SKM-1 (cell line): ENCODE data around the gene TAMALIN.
"Not testable (repeated sequence)": the region's sequence is repeated elsewhere in the genome, so short reads cannot be mapped to it uniquely, and the experiment has no call there.

Experiments
- DNase-seq: peaks from one replicate; lab custom pipeline; 2025; ENCODE audit not compliant: unreplicated experiment; lab: John Stamatoyannopoulos, UW

Gene TAMALIN

DNA sequence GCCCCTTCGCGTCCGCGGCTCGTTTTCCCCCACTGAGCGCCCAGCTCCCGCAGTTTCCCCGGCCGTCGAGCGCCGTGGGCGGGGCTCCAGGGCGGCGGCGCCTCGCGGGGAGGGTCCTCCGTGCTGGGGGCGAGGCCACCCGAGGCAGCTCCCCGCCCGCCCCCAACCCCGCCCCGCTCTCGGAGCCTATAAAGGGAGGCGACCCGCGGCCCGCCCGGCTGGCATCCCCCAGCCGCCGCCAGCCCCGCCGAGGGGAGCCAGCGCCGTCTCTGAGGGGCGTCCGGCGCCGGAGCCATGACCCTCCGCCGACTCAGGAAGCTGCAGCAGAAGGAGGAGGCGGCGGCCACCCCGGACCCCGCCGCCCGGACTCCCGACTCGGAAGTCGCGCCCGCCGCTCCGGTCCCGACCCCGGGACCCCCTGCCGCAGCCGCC is at the start of gene TAMALIN:
Gene TAMALIN, plus strand, starts transcription at position 221 of the 432 bp plus-strand sequence. Its CDS starts 74 bp downstream, at position 295.
- DNase-seq: no peak

DNA sequence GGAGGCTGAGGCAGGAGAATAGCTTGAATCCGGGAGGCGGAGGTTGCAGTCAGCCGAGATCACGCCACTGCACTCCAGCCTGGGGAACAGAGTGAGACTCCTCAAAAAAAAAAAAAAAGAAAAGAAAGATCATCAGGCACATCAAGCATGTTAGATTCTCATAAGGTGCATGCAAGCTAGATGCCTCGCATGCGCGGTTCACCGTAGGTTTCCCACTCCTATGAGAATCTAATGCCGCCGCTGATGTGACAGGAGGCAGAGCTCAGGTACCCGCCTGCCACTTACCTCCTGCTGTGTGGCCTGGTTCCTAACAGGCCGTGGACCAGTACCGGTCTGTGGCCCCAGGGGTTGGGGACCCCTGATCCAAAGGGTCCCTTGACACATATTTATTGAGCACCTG is 48.2 kb upstream of the TAMALIN start:
- no peak for DNase-seq

DNA sequence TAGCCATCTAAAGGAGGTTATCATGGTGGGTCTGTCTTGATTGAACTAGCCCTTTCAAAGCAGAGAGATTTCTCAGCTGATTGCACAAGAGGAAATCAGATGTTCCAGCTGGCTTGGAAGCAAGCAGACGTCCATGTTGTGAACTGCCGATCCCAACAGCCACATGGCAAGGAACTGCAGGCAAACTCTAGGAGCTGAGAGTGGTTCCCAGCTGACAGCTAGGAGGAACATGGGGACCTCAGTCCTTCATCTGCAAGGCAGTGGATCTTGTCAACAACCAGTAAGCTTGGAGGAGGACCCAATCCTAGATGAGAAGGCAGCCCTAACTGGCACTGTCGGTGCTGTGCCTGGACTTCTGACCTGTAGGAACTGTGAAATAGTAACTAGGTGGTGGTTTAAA is 47.5 kb upstream of the TAMALIN start:
- DNase-seq: no peak

DNA sequence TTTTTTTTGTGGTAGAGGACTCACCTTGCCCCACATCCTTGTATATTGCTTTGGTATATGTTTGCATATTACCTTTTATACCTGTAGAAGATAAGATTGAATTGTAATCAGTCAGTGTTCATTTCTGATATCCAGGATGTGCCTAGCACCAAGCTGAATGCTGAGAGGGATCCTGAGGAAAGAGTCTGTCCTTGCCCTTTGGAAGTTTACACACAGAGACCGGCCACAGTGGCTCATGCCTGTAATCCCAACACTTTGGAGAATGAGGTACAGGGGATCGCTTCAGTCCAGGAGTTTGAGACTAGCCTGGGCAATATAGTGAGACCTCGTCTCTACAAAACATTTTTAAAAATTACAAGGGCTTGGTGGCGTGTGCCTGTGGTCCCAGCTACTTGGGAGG is 46.8 kb upstream of the TAMALIN start:
- no peak for DNase-seq

DNA sequence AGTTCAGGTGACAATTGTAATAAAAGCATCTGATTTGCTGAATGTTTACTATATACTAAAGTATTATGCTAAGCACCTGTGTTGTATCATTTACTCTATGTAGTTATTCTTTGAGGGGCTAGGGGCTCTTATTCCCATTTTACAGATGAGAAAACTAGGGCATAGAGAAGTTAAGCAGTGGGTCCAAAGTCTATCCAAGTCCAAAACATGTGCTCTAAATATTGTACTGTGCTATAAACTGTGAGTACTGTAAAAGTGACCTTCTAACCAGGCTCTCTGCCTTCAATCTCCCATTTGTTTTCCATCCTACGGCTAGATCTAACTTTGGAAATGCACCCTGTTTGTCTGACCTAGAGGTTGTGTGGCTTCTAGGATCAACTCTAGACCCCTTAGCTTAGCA is 46.3 kb upstream of the TAMALIN start:
- no peak for DNase-seq

DNA sequence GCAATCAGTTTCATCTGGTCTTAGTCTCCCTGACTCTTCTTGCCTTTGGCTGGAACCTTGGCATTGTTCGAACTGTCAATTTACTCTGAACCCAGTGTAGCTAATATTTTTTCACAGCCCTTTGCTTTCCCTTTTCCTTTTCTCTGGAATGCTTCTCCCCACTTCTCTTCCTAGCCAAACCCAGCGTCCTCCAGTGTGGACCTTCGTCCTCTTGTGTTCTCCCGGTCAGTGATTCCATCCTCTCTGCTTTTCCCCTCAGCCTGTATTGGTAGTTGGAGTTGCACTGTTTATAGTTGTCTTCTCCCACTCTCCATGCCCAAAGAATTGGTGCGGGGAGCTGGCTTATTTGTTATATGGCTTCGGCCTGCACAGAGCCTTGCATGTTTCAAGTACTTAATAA is 45.9 kb upstream of the TAMALIN start:
- DNase-seq: no peak

DNA sequence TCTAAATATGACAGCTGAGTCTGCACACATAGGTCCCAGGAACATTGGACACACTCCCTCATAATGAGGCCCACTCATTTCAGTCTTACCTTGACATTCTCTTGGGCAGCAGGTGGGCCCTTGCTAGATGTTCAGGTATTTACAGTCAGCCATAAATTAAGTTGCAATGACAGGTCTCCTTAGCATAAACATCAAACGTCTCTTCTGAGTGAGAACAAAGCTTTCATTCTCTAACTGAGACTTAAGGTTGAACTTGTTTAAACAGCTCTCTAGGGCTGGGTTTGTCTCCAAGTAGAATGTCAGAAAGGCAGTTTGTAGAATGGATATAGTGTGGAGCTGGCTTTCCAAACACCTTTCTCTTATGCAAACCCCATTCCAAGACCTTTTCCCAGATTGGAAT is 44.9 kb upstream of the TAMALIN start:
- no peak for DNase-seq

DNA sequence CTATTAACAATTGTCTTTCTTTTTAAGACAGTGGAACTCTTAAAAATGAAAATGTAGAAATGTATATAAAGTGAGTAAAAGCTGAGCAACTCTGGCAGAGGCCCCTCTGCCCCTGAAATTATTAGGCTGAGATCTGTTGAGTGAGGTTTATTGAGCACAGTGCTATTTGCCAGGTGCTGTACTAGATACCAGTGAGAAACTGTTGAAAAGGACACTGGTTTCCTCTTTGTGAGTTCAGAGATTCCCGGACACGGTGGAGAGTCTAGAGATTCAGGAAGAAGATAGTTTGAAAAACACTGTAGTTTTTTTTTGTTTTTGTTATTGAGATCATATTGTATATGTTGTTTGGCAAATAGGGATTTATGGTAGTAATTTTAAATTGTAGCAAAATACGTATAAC is 44.0 kb upstream of the TAMALIN start:
- no peak for DNase-seq

DNA sequence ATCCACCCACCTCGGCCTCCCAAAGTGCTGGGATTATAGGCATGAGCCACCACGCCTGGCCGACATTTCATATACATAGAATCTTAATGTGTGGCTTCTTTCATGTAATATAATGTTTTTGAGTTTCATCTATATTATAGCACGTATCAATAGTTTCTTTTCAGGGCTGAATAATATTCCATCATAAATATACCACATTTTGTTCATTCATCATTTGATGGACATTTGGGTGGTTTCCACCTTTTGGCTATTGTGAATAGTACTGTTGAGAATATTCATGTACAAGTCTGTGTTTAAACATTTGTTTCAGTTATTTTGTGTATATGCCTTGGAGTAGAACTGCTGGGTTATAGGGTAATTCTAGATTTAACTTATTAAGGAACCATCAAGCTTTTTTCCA is 43.3 kb upstream of the TAMALIN start:
- no peak for DNase-seq

DNA sequence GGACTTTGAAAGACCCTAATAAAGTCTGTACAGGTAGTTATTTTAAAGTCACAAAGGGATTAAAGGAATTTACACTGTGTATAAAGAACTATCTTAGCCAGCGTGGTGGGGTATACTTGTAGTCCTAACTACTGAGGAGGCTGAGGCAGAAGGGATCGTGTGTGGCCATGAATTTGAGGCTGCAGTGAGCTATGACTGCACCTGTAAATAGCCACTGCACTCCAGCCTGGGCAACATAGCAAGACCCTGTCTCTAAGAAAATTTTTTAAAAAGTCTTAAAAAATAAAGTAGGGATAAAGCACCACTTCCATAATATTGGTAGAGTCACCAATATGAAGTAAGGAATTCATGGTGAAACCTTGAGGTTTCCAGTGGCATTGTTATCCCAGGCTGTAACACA is 37.1 kb upstream of the TAMALIN start:
- no peak for DNase-seq

DNA sequence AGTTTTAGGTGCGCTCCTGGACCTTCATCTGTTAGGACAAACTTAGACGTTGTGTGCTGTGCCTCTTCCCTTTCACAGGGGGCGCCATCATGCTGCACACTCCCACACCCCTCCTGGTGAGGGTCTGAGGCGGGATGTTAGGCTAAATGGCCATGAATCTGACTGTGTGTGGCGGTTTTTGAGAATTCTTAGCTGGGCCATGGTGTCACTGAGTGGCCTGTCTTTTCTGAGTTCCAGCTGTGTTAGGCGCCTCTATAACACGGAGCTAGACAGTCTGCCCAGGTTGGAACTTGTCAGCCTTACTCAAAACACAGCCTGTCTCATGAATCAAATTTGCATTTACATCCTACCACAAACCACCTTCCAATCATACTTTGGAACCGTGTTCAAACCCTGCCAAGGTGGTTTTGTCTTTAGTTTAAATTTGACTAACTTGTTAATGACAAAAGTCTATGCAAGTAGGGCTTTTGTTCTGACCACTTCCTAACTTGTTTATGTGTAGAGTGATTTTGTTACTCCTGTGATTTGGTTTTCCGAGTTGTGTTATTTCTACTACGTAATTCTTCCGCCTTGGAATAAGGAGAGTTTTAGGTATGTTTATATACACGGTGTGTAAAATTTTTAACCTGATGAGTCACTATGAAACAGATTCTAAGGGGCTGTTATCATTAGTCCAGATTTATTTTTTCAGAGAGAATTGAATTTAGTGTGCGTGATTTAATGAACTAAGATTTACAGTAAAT is 35.7 kb upstream of the TAMALIN start:
- no peak for DNase-seq

DNA sequence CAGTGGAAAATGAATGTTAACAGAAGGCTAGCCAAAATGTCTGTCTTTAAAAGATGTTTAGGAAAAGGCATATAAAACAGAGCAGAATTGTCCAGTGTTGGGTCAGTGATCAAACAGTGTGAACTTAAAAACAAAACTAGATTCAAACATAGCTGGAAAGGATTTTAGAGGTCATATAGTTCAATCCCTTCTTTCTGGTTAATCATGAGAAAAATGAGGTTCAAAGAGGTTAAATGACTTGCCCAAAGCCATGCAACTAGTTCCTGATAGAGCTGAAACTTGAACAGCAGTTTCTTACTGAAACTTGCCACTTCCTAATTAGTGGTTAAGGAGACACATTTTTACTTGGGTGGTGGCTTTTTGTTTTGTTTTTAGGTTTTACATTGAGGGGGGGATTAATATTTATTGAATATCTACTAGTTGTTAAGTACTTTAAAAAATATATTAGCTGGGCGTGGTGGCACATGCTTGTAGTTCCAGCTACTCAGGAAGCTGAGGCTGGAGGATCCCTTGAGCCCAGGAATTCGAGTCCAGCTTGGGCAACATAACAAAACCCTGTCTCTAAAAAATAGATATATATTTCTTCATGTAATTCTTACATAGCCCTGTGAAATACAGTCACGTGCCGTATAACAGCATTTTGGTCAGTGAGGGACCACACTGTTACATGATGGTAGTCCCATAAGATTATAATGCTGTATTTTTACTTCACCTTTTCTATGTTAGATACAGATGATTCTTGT is 34.9 kb upstream of the TAMALIN start:
- DNase-seq: no peak

DNA sequence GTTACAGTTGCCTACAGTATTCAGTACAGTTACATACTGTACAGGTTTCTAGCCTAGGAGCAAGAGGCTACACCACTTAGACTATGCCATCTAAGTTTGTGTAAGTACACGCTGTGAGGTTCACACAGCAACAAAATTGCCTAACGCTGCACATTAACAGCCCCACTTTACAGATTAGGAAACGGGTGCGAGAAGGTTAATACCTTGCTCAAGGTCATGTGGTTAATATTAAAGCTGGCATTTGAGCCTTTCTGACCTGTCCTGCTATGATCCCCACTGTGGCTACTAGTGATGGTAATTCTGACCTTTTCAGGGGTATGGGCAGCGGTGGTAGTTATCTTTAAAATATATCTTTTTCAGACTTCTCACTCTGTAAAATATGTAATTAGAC is 34.3 kb upstream of the TAMALIN start:
- DNase-seq: no peak

DNA sequence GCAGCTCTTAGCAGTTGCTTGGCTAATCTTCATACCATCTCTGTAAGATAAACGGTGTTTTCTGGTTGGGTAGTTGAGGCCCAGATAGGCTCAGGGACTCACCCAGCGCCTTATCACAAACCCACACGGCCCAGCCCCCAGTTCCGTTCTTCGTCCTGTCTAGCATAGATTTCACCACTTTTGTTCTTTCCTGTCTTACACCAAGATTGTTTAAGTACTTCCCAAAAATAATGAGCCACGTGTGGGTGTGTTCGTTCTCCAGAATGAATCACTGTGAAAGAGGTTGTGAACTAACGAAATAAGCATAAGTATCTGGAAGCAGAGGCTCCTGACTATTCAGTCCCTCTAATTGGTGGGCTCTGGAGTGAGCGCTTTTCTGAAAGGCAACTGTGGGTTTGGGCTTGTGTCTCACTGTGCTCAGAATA is 33.9 kb upstream of the TAMALIN start:
- DNase-seq: peak; percentile 62

DNA sequence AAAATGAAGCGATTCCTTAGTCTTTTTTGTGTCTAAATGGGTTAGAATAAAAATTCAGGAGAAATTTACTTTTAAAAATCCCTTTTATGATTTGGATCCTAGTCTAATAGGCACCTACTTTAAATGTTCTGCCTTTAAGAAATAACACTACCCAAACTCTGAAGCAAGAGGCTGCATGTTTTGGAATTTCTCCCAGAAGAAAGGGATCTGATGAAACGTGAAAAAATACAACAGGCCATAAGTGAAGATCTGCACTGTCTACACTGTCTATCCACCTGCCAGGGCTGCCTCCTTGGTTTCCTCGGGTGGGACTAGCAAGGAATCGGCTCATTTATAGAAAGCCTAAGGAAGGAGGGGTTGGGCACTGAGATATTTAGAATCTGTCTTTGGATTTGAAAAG is 33.2 kb upstream of the TAMALIN start:
- no peak for DNase-seq

DNA sequence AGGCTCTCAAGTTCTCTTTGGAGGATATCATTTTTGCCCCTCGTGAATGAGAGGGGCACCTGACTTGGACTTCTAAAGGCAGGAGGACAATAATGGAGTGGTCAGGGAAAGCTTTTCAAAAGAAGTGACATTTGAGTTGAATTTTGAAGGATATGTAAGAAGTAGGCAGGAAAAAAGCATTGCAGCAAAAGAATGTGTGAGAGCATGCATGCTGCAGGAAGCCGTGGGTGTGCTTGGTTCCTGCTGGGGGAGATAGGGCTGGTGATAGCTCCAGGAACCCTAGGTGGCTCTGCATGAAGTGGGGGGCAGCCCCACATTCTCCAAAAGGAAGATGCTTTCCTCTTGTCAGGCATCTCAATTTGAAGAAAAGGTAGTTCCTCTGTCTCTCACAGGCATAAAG is 32.1 kb upstream of the TAMALIN start:
- DNase-seq: no peak

DNA sequence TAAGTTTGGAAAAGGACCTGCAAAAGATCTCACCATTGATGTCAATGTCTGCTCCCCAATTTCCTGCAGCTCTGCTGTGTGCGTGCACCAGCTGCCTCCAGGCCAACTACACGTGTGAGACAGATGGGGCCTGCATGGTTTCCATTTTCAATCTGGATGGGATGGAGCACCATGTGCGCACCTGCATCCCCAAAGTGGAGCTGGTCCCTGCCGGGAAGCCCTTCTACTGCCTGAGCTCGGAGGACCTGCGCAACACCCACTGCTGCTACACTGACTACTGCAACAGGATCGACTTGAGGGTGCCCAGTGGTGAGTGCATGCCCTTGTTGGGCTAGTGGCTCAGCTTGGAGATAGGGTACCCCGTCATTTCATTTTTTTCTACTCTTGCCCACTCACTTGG is 31.6 kb upstream of the TAMALIN start:
- no peak for DNase-seq

DNA sequence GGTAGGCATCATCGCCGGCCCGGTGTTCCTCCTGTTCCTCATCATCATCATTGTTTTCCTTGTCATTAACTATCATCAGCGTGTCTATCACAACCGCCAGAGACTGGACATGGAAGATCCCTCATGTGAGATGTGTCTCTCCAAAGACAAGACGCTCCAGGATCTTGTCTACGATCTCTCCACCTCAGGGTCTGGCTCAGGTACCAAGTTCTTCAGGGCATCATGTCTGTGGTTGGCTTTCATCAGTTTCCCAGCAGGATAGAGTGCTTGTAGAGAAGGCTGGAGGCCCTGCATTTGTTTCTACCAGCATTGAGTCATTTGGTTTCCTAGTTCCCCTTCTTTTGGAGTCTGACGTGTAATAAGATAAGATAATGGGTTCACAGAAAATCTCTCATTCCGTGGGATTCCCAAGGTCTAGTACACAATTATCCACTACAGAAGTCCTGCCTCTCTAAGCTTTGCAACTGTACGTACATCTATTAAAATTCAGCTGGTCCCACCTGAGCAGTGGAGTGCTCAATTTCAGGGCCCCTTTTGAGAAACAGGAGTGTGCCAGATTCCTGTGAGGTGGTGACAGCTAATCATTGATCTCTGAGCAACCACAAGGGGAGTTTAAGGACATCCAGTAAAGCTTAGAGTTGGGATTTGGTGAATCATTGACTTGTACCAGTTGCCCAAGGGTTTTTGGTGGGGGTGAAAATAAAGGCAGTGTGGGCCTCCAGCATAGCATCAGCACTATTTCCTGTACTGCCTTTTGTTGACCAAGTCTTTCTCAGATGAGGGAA is 30.2 kb upstream of the TAMALIN start:
- DNase-seq: no peak

DNA sequence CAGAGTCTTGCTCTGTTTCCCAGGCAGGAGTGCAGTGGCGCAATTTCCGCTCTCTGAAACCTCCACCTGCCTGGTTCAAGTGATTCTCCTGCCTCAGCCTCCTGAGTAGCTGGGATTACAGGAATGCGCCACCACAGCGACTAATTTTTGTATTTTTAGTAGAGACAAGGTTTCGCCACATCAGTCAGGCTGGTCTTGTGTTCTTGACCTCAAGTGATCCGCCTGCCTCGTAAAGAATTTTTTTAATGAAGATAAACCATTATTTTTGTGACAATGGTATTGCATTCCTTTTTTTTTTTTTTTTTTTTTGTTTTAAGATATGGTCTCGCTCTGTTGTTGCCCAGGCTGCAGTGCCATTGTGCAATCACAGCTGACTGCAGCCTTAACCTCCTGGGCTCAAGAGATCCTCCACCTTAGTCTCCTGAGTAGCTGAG is 29.4 kb upstream of the TAMALIN start:
- DNase-seq: no peak

DNA sequence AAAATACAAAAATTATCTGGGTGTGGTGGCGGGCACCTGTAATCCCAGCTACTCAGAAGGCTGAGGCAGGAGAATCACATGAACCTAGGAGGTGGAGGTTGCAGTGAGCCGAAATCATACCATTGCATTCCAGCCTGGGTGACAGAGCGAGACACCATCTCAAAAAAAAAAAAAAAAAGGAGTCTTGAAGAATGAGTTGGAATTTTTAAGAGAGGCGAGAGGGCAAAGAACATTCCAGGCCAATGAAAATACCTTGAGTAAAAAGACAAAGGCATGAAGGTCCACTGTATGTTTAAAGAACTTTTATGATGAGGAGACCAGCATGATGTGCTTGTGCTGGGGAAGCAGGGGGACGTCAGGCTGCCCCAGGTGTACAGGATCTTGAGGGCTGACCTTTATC is 27.4 kb upstream of the TAMALIN start:
- DNase-seq: not testable (repeated sequence)

DNA sequence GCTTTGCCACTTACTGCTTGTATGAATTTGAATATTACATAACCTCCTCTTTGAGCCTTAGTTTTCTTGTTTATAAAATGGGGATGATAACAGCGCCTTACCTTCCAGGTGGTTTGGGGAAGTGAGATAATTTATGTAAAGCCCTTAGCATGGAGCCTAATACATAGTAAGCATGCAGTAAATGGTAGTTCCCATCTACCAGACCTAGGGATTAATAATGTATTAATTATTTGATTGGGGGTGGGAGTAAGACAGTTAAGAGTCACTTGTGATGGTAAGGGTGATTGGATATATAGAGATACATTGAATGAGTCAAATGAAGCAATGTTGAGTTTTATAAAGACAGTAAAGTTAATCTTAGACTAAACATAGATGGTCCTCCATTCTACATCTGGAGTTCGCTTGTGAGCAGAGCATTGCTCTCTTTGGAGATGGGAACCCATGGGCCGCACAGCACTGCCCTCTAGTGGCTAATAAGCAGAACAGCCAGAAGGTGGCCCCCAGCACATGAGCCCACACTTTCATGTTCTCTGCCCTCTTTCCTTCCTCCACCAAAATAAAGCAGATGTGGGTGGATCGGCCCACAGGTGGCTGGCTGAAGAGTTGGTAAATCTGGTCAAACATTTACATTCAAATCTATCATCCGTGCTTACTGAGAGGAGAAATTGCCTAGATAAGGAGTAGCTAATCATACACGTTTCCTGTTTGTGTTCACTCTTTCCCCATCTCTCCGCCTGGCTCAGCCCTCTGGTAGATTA is 26.5 kb upstream of the TAMALIN start:
- peak; percentile 3 for DNase-seq
